ENCODE data around the gene TRABD2B. TPM values are rescaled to one million over a fixed set of nuclear protein-coding genes. Genes with fewer than 3 reads are reported as not detected.

The TRABD2B gene
- total and polyA plus RNA-seq, 2 of the 4 experiments (the other 2 are of a cell fraction), result not detected

DNA sequence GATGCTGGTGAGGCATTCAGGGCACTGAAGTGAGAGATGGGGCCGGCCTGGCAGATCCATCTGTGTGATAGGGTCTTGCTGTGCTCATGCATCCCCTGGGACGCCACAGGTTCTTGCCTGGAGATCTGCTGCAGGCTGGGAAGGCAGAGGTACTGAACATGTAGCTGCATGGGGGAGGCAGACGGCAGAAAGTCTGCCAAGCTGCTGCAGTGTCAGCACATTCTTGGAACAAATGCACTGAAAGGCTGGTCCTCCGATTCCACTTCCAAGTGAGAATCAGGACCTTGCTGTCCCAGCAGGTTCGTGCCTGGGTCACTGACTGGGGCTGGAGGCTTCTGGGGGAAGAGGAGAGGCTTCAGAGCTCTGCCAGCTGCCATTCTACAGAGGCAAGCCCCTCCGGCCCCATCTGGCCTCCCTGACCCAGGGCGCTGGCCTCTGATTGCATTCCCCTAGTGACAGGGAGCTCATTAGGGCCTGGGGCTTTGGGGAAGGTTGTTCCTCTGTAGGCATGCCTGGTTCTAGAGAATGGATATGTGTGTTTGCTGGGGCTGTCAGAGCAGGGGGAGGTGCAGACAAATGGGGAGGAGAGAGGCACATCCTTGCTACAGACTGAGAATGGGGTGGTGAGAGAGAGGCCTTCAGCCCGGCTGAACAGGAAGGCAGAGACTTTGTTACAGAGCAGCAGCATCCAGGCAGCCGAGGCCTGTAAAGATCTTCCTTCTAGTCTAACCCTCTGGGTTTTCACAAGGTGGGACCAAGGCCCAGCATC, 174.0 kb downstream of the TRABD2B start:
- no peaks in the 10 kb centered on the region for H3K4me1 ChIP-seq (ENCODE audit: control insufficient read depth, insufficient read depth, low read length)
- TF ChIP-seq CHD1 (IDR thresholded peaks at IDR 0.05; ENCODE audit: low read depth, low read length), result no peak
- no peak for TF ChIP-seq FOS (IDR thresholded peaks at IDR 0.05; ENCODE audit: low read depth, low read length)
- TF ChIP-seq MAFK (IDR thresholded peaks at IDR 0.05; ENCODE audit: low read depth, low read length), result peak; percentile 33; the same call in 1 of the 2 replicates

More for the DNA sequence above, 174.0 kb downstream of the TRABD2B start:
- Histone ChIP-seq H3K23ac (ENCODE audit: low read depth, low read length) (no peak overlapping the region), H4K8ac (ENCODE audit: low read depth in 2 of 2, low read length in 2 of 2) (no peak overlapping the region), H4K20me1 (ENCODE audit: insufficient read depth, low read length) (no peaks in the 10 kb centered on the region), H3K4me2 (ENCODE audit: low read depth, low read length) (no peak overlapping the region), H2BK20ac (ENCODE audit: low read depth, low read length) (no peak overlapping the region), H3K27ac (ENCODE audit: insufficient read depth, low read length) (no peak overlapping the region), H3K4ac (ENCODE audit: low read depth, low read length) (no peak overlapping the region), H3K4me3 (ENCODE audit: insufficient read depth, low read depth, low read length) (no peak overlapping the region), H3K9me3 (ENCODE audit: control insufficient read depth, insufficient read depth, low read length) (no peaks in the 10 kb centered on the region), H2AK9ac (replicated peaks; ENCODE audit: low read depth, low read length, poor library complexity) (no peak overlapping the region), H3K9me1 (ENCODE audit: insufficient read depth, low read length) (no peaks in the 10 kb centered on the region), H4K91ac (ENCODE audit: insufficient read depth, low read depth, low read length) (no peak overlapping the region), H3K36me3 (ENCODE audit: control insufficient read depth, insufficient read depth, low read length) (no peaks in the 10 kb centered on the region), H3K14ac (replicated peaks; ENCODE audit: low read depth, low read length) (no peak overlapping the region), H3K56ac (ENCODE audit: extremely low read depth, insufficient read depth, low read length) (no peak overlapping the region), H3K79me1 (ENCODE audit: low read depth in 1 of 2, low read length in 2 of 2) (no peaks in the 10 kb centered on the region), H3K27me3 (ENCODE audit: control insufficient read depth, insufficient read depth, low read length) (no peaks in the 10 kb centered on the region; the same call in 1 of the 2 replicates), H2BK15ac (ENCODE audit: low read depth, low read length) (no peak overlapping the region), H3K18ac (ENCODE audit: low read depth, low read length) (no peak overlapping the region), H3K9ac (ENCODE audit: low read depth, low read length) (no peak overlapping the region), H2AK5ac (ENCODE audit: low read depth, low read length) (no peak overlapping the region), H2AFZ (replicated peaks; ENCODE audit: low read length, poor library complexity) (no peak overlapping the region), H2BK120ac (ENCODE audit: low read depth, low read length) (no peak overlapping the region), H4K5ac (ENCODE audit: low read depth, low read length) (no peak overlapping the region), H2BK5ac (ENCODE audit: low read depth, low read length, poor library complexity, severe bottlenecking) (no peak overlapping the region)
- dilution Hi-C loops (cut with HindIII; ENCODE audit: low sequenced_read_pairs, unreplicated experiment) (no loop called here), in situ Hi-C loops (cut with MboI; ENCODE audit: low sequenced_read_pairs) (no loop called here), intact Hi-C loops (cut with micrococcal nuclease) (no loop called here)
- WGBS, 2 experiments (ENCODE audit: extremely low coverage in 2 of 2, insufficient read length in 1 of 2), result 20% methylated on average over 1 of the region's 9 CpGs; no CpG with 5 or more reads in 1 of the 2 experiments
- CTCF ChIA-PET, result no interaction called here
- no TSS peak for BruUV-seq (replicated peaks)
- no peak for DNase-seq
- POLR2A ChIA-PET (ENCODE audit: unreplicated experiment), result no interaction called here
- no peak for ATAC-seq (ENCODE audit: low read depth)
